ENCODE measurements around the gene FILIP1L.

DNA sequence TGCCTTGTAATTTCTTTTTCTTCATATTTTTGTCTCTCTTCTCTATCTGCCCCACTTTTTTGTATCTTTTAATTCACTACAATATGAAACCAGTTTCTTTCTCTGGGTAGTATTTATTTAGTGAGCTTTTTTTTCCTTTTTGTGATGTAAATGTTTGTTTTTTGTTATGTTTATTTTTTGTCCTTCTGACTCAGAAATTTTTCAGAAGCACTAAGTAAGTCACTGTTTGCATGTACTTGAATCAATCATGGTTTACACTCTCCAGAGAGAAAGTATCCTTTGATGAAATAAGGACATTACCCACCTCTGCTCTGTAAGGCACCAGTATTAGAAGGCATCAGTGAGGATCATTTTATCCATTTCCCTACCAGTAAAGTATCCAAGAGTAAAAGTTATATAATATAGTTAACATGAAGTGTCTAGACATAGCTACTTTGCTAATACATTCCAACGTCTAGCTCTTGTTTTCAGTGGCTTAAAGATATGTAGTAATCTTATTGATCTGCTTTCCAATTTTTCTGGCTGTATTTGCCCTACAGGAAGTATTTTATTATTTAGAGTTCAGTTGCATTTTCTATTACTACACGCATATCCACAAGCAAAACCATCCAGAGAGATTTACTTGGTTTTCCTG, 25.4 kb downstream of the FILIP1L start:
- TF ChIP-seq RCOR1 (IDR thresholded peaks at IDR 0.05; ENCODE audit: low read length) (no peak), YY1 (IDR thresholded peaks at IDR 0.05; ENCODE audit: low read depth) (no peak), CTCF (IDR thresholded peaks at IDR 0.05) (no peak), ZBTB33 (IDR thresholded peaks at IDR 0.05; ENCODE audit: borderline replicate concordance, low read depth) (no peak)

Data from SK-N-SH (cell line).